HCT116 (cell line): ENCODE measurements around the gene ABLIM1. TPM values are rescaled to one million over a fixed set of nuclear protein-coding genes. Genes with fewer than 3 reads are reported as not detected.

ENCODE experiments used
- ATAC-seq: fragments of 200-7000 bp; cut with Tn5 transposase; 2 replicates; pipeline ENCODE4 v1.9.1; 2020; ENCODE audit warnings: mild to moderate bottlenecking, moderate library complexity
- BruUV-seq: library from RNA; stranded (reverse); fragments of 400-500 nt; replicated peaks from 2 replicates; lab custom pipeline; 2021; lab: Mats Ljungman, UMichigan
- CTCF ChIA-PET: fragments of 300-600 bp; sonication (Branson Sonifier 250); formaldehyde crosslinking; loops from one replicate; lab custom pipeline; 2021; ENCODE audit warnings: antibody characterized with exemption; lab: Charles Lee
- POLR2A ChIA-PET: fragments of 300-600, 350-600 bp; sonication (Branson Sonifier 250); formaldehyde crosslinking; loops from one replicate; lab custom pipeline; 2021; ENCODE audit warnings: antibody characterized with exemption; lab: Charles Lee
- RAD21 ChIA-PET, 2 experiments: fragments of 300-600 bp; sonication (Branson Sonifier 250); formaldehyde crosslinking; loops; one replicate each; lab custom pipeline; 2023; ENCODE audit warnings: low total read pairs in 2 of 2; ENCODE audit not compliant: uncharacterized antibody in 2 of 2, unreplicated experiment in 2 of 2, low non-redundant PET in 1 of 2; lab: Charles Lee
- DNase-seq: peaks from one replicate; pipeline ENCODE4 v3.0.0-alpha.2; 2010; ENCODE audit warnings: low read depth, low spot score
- H2AFZ ChIP-seq: fragments of 200-600 bp; shearing (Covaris generic), sonication (generic); 2 replicates; pipeline ENCODE4 v1.6.1; 2017; ENCODE audit warnings: low read depth, mixed run types, mixed read lengths, antibody characterized with exemption, low read length; ENCODE audit not compliant: poor library complexity, severe bottlenecking
- H3K27ac ChIP-seq: 2 replicates; pipeline ENCODE4 v1.5.1; 2012; ENCODE audit warnings: low read depth, low read length
- H3K27me3 ChIP-seq: fragments of 200-600 bp; sonication (generic); 2 replicates; pipeline ENCODE4 v1.6.1; 2016; ENCODE audit warnings: mixed run types, low read length, mixed read lengths; ENCODE audit not compliant: insufficient read depth
- H3K36me3 ChIP-seq, 2 experiments: fragments of 200-500 bp in 1 of 2; fragments of 200-600 bp in 1 of 2; sonication (Bioruptor generic) in 1 of 2; sonication (generic) in 1 of 2; 2 replicates each; pipeline versions ENCODE4 v1.5.1 to v1.6.1; 2014 to 2016; ENCODE audit warnings: low read length in 2 of 2, inconsistent platforms in 1 of 2, mixed read lengths in 1 of 2, mixed run types in 1 of 2; ENCODE audit not compliant: insufficient read depth in 2 of 2, control insufficient read depth in 1 of 2
- H3K4me1 ChIP-seq, 2 experiments: fragments of 200-600 bp in 1 of 2; sonication (generic) in 1 of 2; 2 replicates each; pipeline versions ENCODE4 v1.5.1 to v1.6.1; 2012 to 2017; ENCODE audit warnings: low read length in 2 of 2, inconsistent platforms in 1 of 2, mild to moderate bottlenecking in 1 of 2, mixed read lengths in 1 of 2, mixed run types in 1 of 2, moderate library complexity in 1 of 2; ENCODE audit not compliant: insufficient read depth in 2 of 2, control insufficient read depth in 1 of 2
- H3K4me2 ChIP-seq: fragments of 200-600 bp; sonication (generic); 2 replicates; pipeline ENCODE4 v1.6.1; 2017; ENCODE audit warnings: mixed run types, low read length, mixed read lengths
- H3K4me3 ChIP-seq, 2 experiments: fragments of 200-600 bp in 1 of 2; sonication (generic) in 1 of 2; replicated peaks in 1 of 2; 2 replicates each; pipeline ENCODE4 v1.5.1; 2011 to 2016; ENCODE audit warnings: low read length in 2 of 2, control low read depth in 1 of 2, low read depth in 1 of 2, mild to moderate bottlenecking in 1 of 2, mixed read lengths in 1 of 2, mixed run types in 1 of 2
- H3K79me2 ChIP-seq: fragments of 200-600 bp; sonication (generic); 2 replicates; pipeline ENCODE4 v1.6.1; 2017; ENCODE audit warnings: mild to moderate bottlenecking, mixed run types, low read length, moderate library complexity, mixed read lengths; ENCODE audit not compliant: insufficient read depth
- H3K9ac ChIP-seq: fragments of 200-600 bp; sonication (generic); 2 replicates; pipeline ENCODE4 v1.6.1; 2016; ENCODE audit warnings: low read length, mixed read lengths
- H3K9me2 ChIP-seq: fragments of 200-600 bp; sonication (generic), shearing (Covaris generic); 2 replicates; pipeline ENCODE4 v1.6.1; 2017; ENCODE audit warnings: mixed run types, mild to moderate bottlenecking, moderate library complexity; ENCODE audit not compliant: insufficient read depth
- H3K9me3 ChIP-seq, 2 experiments: fragments of 200-500 bp in 1 of 2; fragments of 200-600 bp in 1 of 2; sonication (Bioruptor generic) in 1 of 2; sonication (generic) in 1 of 2; 2 replicates each; pipeline ENCODE4 v1.6.1; 2014 to 2017; ENCODE audit warnings: low read length in 2 of 2, mixed read lengths in 2 of 2, inconsistent platforms in 1 of 2, low read depth in 1 of 2, mild to moderate bottlenecking in 1 of 2, mixed run types in 1 of 2, moderate library complexity in 1 of 2; ENCODE audit not compliant: control insufficient read depth in 1 of 2, insufficient read depth in 1 of 2
- H4K20me1 ChIP-seq: fragments of 200-600 bp; sonication (generic), shearing (Covaris generic); 2 replicates; pipeline ENCODE4 v1.6.1; 2017; ENCODE audit warnings: mixed run types, mild to moderate bottlenecking, moderate library complexity; ENCODE audit not compliant: insufficient read depth
- EZH2 ChIP-seq: fragments of 200-600 bp; sonication (generic); IDR thresholded peaks from 2 replicates; pipeline ENCODE4 v1.6.1; 2017; ENCODE audit warnings: antibody characterized with exemption, mixed run types
- POLR2AphosphoS5 ChIP-seq: IDR thresholded peaks from 2 replicates; pipeline ENCODE4 v1.6.1; 2011; ENCODE audit warnings: mild to moderate bottlenecking, low read depth, low read length, moderate library complexity
- RAD21 ChIP-seq: IDR thresholded peaks from 2 replicates; pipeline ENCODE4 v1.6.1; 2012; ENCODE audit warnings: low read depth, mild to moderate bottlenecking
- REST ChIP-seq: IDR thresholded peaks from 2 replicates; pipeline ENCODE4 v1.6.1; 2012; ENCODE audit warnings: low read depth
- SIN3A ChIP-seq: IDR thresholded peaks from 2 replicates; pipeline ENCODE4 v1.6.1; 2012; ENCODE audit warnings: low read depth
- ZFX ChIP-seq: fragments of 450-650 bp; IDR thresholded peaks from 2 replicates; pipeline ENCODE4 v1.6.1; 2017
- intact Hi-C: fragments of 100-400 bp; cut with micrococcal nuclease; formaldehyde crosslinking; loops from 2 replicates; pipeline ENCODE4 v1.10.0; 2022
- total RNA-seq: library from RNA; stranded (reverse); gene quantifications from one replicate; pipeline ENCODE4 v1.2.1, GENCODE V29; 2021; ENCODE audit not compliant: unreplicated experiment

The ABLIM1 gene
- total RNA-seq, 1 experiment from 2014 or later = 96.2 TPM

- intact Hi-C loops = no loop called here
- DNase-seq (no peak), ATAC-seq (no peak)
- Histone ChIP-seq H3K9ac (no peak overlapping the region), H3K27me3 (no peaks in the 10 kb centered on the region), H2AFZ (no peak overlapping the region), H4K20me1 (no peaks in the 10 kb centered on the region), H3K4me3 (no peak overlapping the region), H3K79me2 (no peaks in the 10 kb centered on the region), H3K27ac (no peak overlapping the region), H3K4me2 (no peak overlapping the region), H3K9me3 (no peaks in the 10 kb centered on the region), H3K4me1 (peaks cover 7 to 18% of the 10 kb centered on the region in 2 experiments; a peak in 3 of 4 replicates), H3K36me3 (no peaks in the 10 kb centered on the region), H3K9me2 (no peaks in the 10 kb centered on the region)
- ChIA-PET POLR2A (no interaction called here), RAD21 (no interaction called here), CTCF (no interaction called here)
- TF ChIP-seq ZFX (no peak), EZH2 (no peak), REST (no peak), SIN3A (no peak), POLR2AphosphoS5 (no peak), RAD21 (no peak)
- BruUV-seq = no TSS peak
Measured at GRCh38 chr10:114607358-114607998, 50.6 kb downstream of the ABLIM1 start.
